HG03354 (cell line): ENCODE data around the gene LGALS9.

Experiments
- ATAC-seq: cut with Tn5 transposase; IDR thresholded peaks from one replicate; pipeline ENCODE4 v1.9.1; 2021; ENCODE audit warnings: mild to moderate bottlenecking; ENCODE audit not compliant: unreplicated experiment, poor library complexity, severe bottlenecking

LGALS9 gene

DNA sequence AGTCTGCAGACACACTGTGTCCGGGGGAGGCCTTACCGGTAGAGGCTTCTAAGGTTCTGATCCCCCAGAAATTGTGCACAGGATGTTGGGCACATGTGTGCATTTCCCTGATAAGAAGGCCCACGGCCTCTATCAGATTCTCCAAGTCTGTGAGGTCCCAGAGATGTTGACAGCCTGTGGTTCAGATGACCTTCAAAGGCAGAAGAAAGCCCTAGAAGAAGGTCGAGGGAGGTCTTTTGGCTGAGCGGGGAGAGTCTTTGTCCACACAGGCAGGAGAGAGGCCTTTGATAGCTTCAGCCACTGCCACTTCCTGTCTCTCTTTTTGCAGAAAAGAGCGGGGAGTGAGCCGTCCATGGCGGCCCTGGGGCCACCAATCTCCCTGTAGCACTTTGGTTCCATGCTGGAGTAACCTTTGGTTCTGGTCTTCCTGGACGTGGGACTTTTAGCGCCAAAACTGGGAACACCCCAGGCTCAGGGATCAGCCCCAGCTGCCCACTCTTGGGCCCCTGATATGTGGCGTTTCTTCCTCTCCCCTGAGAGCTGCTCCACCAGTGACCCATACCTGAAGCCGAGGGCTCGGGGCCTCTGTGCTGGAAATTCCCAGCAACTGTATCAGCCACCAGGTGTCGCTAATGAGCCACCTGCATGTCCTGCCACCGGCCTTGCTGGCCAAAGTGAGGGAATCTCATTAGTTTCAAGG lies 28.1 kb upstream of the LGALS9 start:
- ATAC-seq, result no peak

DNA sequence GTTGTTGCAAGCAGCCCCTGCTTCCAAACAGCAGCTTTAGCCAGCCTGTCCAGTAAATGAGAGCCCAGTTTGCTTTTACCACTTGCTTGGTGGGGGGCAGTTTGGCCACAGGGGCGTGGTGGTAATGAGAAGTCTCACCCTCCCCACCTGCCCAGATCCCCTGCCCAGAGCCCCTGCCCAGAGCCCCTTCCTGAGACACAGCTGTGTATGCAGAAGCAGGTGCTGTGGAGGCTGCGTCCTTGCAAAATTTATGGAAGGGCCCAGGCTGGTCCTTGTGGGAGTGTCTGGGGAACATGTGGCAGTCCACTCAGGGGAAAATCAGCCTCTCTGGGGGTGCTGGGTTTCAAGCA lies 27.6 kb upstream of the LGALS9 start:
- ATAC-seq, result no peak

DNA sequence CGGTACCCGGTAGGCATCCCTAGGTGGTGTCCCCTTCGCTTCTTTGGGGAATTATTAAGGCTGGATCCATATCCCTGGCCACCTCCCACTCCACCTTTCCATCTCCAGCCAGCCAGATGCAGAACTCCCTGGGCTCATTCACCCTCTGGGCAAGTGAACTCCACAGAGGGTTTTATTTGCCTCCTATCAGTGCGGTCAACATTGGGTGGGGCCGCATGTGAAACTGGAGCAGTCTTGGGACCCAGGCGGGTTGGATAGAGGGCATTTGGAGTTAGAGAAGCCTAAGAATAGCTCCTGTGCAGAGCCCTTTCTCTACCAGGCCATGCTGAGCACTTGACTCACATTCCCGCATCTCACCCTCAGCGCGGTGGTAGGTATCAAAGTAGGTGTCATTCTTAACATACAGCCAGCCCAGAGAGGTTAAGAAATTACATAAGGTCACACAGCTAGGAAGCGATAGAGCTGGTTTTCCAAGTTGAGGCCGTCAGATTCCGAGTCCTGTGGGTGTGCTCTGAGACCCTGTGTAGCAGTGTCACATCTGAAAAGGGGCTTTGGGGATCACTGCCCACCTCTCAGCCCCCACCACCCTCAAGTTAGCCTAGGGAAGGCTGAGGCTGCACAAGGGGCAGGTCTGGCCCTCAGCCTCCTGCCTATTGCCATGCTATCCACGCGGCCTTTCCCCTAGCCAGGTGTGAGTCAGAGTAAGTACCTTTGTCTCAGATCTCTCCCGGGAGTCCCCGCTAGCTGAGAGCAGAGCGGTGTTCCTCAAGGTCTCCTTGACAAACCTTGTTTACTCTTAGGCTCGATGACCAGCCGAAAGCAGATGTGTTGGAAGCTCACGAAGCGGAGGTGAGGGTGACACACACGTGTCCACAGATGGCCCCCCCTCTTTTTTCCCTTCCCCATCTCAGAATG lies 26.9 kb upstream of the LGALS9 start:
- ATAC-seq, result no peak

GRCh38 chr17:27605409-27605808 lies 25.6 kb upstream of the LGALS9 start:
- no peak for ATAC-seq

GRCh38 chr17:27607521-27608091 lies 23.4 kb upstream of the LGALS9 start:
- no peak for ATAC-seq

DNA sequence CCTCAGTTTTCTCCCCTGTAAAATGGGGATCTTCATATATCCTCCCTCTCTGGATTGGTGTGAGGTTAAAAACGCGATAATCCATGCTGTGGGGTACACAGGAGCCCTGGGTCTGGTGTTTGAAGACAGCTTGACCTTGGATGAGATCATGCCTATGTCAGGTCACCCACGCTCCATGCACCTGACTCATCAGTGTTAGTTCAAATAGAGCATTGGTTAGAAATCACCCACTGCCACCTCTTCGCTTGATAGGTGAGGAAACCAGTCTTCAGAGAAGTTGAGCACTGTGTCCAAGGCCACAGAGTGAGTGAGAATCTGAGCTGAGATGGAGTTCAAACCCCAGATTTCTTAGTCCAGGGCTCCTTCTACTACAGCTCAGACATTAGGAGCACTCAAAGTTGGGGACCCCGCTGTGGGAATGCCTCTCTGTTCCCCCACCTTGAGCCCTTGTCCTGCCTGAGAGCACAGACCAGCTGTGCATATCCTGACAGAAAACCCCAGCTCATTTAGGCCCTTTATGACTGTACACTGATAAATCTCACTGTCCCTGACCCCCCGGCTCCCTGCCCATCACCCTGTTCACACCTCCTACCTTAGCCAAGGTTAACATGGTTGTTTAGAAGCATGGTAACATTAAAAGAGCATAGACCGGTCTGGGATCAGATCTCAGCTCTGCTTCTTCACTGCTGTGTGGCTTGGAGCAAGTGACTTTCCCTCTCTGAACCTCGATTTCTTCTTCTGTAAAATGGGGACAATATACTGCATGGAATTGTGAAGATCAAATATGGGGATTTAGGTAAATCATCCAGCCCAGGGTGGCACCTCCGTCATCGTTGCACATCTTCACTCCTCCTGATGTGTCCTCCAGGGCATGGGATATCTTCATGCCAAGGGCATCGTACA lies 22.4 kb upstream of the LGALS9 start:
- no peak for ATAC-seq

- no peak for ATAC-seq
Observed at GRCh38 chr17:27609611-27610303, 21.2 kb upstream of the LGALS9 start.

DNA sequence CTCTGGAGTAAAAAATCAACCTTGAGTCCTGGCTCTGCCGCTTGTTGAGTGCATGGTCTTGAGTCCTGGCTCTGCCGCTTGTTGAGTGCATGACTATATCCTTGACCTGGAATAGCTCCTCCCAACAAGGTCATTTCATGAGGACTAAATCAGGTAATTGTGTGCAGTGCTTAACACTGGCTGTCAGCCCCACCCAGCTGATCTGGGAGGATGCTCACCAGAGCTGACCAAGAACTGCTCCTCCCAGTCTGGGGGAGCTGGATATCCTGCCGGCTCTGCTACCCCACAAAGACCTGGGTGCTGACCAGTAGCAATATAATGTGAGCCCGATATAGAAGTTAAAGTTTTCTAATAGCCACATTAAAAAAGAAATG lies 20.7 kb upstream of the LGALS9 start:
- ATAC-seq, result no peak

GRCh38 chr17:27612160-27612770 lies 18.7 kb upstream of the LGALS9 start:
- no peak for ATAC-seq

- no peak for ATAC-seq
Observed at GRCh38 chr17:27613433-27613832, 17.6 kb upstream of the LGALS9 start.

DNA sequence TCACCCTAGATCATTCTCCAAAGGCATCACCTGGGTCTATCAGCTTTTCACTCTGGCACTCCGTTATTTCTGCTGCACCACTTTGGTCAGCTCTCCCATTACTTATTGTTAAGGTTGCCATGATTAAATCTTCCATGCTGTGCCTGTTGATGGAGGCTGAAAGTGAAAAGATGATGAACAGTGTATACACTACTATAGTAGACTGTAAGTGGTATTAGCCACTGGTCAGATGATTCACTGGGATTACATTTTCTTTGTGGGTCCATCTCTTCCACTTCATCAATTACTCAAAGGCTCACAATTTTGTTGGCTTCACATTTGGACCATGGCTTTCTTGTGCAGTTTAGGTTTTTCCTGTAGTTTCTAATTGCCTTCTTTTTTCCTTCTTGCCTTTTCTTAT lies 15.9 kb upstream of the LGALS9 start:
- ATAC-seq, result no peak

GRCh38 chr17:27616414-27616813 lies 14.6 kb upstream of the LGALS9 start:
- ATAC-seq, result no peak

GRCh38 chr17:27618417-27618816 lies 12.6 kb upstream of the LGALS9 start:
- no peak for ATAC-seq

- ATAC-seq, result no peak
Observed at GRCh38 chr17:27620721-27621120, 10.3 kb upstream of the LGALS9 start.

GRCh38 chr17:27621536-27621935 lies 9.5 kb upstream of the LGALS9 start:
- no peak for ATAC-seq

GRCh38 chr17:27621942-27622559 lies 8.9 kb upstream of the LGALS9 start:
- ATAC-seq, result no peak

- ATAC-seq, result no peak
Observed at GRCh38 chr17:27622986-27623385, 8.0 kb upstream of the LGALS9 start.

DNA sequence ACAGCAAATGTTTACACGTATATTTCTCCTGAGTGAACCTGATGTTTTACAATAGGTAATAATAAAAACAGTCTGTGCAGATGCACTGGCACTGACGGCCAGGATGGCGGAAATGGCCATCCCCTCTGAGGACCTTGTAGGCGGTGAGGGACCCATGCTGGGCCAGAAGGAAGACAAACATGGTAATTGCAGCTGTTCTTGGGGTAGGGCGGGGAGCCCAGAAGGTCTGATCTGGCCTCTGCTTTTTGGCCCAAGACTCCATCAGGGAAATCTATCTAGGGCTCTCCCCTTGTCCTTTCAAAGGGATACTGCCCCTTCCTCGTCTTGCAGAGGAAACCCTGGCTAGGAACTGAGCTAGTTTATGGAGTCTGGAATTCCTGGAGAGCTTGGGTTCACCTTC lies 7.4 kb upstream of the LGALS9 start:
- ATAC-seq, result no peak

- no peak for ATAC-seq
Observed at GRCh38 chr17:27624539-27624938, 6.4 kb upstream of the LGALS9 start.
